Stimulated activated CD4-positive, alpha-beta T cell treated with anti-CD3 and anti-CD28 coated beads, Interleukin-12 subunit alpha, Interleukin-12 subunit beta, amount 100 ng/mL, for 24 hours (primary cell): ENCODE measurements around the gene WDR70.
"Not testable (repeated sequence)": the region's sequence is repeated elsewhere in the genome, so short reads cannot be mapped to it uniquely, and the experiment has no call there.

Experiments
- DNase-seq, 2 experiments: peaks; one replicate each; pipeline ENCODE4 v3.0.0-alpha.2; 2020; ENCODE audit warnings: low read depth in 2 of 2

WDR70 gene

DNA sequence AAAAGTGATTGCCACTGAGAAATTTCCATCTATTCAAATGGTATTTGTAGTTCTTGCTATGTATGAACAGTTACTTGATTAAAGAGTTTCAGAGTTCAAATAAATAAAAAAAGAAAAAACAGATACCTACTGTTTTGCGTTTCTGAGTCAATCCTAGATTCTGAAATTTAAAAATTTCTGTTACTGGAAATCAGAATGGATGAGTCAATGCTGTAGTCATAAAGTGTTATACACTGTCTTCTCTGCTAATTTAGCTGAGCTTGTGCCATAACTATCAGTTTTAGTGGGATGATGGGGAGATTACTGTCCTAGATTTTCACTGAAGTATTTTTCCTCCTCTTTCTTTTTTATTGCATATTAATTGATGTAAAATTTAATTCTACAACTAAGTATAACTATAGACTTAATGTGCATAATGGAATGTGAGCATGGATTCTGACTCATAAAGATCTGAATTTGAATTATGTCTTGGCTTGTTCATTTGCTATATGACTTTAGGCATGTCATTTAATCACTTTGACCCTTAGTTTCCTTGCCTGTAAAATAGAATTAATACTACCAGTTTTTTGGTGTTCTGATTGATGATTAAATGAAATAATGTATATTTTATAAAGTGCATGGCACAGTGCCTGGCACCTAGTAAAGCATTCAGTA is 75.4 kb downstream of the WDR70 start:
- not testable (repeated sequence) for DNase-seq

DNA sequence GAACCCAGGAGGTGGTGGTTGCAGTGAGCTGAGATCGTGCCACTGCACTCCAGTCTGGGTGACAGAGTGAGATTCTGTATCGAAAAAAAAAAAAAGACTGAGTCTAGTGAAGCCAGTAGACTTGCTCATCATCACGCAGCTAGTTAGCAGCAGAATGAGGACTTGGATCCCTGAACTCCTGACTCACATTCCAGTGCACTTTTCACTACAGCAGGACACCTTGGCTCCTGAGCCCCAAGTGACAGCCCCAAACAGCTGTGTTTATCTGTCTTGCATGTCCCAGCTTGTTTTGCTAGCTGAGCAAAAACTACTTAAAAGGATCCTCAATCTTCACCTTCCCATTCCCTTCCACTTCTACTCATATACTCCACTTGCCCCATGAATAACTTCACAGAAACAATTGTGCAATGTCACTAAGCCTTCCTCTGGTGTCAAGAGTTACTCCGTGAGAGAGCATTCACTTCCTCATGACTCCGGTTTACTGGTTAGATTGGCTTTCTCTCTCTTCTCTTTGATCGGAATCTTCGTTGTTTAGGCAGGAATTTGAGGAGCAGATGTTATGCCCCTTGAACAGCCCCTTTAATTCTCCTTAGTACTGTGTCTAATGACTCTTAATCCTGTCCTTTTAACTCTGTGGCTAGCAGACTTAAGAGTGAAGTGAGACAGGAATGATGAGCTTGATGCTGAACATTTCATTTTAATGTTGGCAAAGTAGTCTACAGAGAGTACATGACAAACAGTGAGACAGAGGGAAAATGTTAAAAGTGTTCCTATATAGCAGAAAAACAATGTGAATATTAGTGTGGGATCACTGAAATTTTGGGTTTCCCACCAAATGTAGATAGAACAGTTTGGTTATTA is 84.3 kb downstream of the WDR70 start:
- not testable (repeated sequence) for DNase-seq

DNA sequence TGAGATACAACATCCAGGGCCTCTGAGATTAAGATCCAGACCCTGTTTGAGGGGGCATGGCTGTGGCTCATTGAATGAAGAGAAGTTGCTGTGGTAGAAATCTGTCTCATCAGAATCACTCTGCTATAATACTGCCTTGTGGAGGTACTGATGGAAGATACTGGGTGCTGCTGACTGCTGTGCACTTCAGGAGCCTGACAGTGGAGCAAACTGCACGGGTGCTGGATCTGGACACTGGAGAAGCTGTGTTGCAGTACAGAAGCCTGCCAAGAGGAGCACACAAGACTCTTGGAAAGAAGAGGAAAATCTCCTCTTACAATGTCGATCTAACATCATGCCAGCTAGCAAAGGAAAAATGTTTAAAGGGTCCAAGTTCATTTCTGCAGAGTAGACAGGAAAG is 85.5 kb downstream of the WDR70 start:
- DNase-seq = not testable (repeated sequence)

DNA sequence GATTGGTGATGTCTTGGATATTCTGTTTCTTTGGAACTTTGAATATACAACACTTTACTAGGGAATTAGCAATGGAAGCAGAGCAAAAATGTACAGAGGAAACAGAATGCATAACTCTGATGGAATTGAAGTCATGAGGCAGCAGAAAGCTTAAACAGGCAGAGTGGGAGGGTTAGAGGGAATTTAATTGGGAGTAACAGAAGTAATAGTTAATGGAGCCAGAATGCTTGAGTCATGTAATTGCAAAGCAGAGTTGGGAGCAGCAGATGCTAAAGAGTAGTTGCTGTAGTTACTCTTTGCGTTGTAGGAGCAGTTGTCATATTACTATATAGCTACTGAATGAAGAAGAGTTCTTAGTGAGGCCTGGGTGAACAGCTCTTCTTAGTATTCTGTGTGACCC is 90.3 kb downstream of the WDR70 start:
- DNase-seq = not testable (repeated sequence)

DNA sequence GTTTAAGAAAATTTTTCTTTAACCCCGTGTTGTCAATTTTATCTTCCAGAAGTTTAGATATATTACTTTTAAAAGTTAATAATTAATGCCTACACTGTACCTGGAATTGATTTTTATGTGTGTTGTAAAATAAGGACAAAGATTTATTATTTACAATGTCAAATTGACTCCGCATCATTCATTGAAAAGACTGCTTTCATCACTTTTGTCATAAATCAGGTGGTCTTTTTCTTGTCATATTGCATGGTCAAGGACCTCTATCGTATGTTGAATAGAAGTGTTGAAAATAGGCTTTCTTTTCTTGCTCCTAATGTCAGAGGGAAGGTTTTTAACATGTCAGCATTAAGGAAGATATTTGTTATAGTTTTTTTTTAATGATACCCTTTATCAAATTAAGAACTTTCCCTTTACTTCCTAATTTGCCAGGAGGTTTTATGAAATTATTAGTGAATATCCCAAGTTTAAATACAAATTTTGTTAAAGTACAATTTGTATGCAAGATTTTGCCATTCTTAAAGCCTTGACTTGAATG is 92.6 kb downstream of the WDR70 start:
- DNase-seq = no peak

DNA sequence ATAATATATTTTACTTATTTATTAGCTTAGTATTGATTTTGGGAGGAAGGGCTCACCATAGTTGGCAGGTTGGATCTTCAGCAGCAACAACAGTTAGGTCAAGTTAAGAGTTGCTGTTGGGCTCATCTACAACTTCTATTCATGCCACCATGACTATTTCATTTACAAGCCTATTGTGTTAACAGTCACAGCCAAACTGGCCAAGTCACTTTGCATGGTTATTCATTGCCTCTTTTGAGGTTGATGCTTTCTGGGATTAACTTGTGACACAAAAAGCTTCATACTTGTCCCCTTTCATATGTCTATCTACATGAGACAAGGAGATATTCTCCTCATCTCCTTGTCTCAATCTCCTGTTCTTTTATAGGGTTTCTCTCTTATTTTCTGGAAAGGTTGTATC is 98.3 kb downstream of the WDR70 start:
- no peak for DNase-seq

DNA sequence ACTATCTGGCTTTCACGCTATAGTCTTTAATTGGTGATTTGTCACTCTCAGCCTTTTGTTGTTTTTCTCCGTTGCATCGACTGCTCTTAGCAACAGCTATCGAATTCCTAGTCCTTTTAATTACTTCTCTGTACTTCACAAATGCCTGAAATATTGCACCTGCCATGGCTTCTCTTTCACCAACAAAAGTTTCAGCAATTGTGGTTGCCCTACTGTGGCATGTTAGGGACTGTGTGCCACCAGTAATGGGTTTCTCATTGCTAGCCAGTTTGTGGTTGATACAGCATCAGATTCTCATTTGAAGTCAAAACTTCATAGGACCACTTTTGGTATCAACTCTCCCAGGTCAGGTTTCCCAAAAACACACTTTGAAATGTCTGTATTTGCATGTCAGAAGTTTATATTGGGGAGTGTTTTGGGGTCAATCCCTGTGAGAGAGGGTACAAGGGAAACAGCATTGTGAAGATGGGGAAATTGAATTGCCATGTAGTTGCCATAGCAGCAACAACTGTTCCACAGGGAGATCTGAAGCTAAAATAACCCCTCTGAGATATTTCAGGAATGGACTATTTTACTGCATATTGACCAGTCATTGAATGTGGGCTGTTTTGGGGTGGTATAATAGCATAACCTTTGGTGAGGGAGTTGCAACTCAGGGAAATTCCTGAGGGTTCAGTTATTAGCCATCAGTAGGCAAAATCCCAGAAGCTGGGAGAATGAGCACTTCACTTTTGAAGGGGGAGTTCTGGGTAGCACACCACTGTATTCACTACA is 99.2 kb downstream of the WDR70 start:
- no peak for DNase-seq

DNA sequence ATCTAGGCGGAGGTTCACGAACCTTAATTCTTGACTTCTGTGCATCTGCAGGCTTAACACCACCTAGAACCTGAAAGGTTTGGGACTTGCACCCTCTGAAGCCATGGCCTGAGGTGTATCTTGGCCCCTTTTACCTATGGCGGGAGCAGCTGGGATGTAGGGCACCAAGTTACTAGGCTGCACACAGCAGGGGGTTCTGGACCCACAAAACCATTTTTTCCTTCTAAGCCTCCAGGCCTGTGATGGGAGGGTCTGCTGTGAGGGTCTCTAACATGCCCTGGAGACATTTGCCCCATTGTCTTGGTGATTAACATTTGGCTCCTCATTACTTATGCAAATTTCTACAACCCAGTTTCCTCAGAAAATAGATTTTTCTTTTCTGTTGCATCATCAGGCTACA is 102.3 kb downstream of the WDR70 start:
- DNase-seq = not testable (repeated sequence)

DNA sequence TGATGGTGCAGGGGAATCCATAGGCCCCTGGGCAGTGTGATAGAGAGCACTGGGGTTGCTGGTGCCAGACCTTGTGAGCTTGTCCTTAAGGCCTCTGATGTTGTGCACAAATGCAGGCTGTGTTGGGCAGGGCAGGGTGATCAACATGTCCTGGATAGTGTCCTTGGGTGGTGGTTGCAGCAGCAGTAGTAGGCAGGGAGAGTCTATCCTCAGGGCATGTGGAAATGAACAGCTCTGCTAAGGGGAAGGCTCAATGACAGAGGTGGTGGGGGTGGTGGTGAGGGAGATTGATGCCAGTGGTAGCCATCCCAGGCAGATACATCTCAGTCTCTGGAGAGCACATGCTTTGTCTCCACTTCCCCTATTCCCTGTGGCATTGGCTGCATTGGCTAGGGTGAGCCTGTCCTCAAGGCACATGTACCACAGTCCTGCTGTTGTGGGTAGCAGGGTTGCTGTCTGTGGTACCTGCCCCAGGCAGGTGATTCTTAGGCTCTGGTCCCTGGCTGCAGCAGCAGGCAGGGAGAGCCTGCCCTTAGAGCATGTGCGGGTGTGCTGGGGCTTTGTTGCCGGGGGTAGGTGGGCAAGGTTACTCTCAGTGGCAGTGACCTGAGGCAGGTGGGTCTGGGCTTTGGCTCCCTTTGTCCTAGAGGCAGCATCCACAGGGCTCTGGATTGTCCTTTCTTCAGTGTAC is 111.1 kb downstream of the WDR70 start:
- no peak for DNase-seq

DNA sequence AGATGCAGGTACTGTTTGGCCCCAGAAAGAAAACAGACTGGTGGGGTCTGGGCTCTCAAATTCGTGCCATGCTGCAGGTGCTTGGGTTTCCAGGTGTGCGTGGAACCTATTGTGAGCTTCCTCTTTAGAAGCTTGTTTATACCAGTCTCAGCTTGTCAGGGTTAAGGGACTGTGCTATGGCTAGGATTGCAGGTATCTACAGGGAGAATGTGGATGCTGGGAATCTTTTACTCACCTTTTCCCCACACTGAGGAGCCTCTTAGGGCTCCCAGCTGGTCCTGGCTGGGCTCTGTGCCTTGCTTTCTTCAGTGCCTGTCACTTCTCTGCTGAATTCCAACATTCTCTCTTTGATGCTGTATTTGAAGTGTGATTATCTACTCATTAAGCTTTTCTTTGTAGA is 111.8 kb downstream of the WDR70 start:
- DNase-seq = no peak

DNA sequence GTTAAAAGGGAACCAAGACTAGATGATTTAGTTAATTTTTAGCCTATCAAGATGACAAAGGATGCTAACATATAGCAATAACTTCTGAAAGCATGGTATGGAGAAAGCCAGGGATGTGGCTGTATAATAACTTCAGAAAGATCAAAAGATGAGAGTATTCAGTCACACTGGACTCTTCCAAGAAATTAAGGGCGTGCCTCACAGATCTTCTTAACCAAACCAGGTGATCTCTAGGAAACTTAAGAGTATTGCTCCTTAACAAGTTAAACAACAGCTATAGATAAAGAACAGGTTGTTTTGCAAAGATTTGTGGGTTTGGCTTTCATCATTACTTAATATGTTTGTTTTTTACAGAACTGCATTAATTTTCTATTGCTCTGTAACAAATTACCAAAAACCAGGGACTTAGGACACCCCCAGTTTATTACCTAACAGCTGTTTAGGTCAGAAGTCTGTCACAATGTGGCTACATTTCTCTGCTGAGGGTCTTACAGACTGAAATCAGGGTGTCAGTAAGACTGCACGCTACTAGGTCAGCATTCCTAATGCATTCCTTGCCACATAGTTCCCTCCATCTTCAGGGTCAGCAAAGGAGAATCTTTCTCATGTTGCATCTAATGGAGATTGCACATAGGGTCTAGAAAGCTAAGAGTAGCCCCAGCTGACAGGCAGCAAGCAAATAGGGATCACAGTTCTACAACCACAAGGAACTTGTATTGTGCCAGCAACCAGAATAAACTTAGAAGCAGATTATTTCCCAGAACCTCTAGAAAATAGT is 113.8 kb downstream of the WDR70 start:
- no peak for DNase-seq

DNA sequence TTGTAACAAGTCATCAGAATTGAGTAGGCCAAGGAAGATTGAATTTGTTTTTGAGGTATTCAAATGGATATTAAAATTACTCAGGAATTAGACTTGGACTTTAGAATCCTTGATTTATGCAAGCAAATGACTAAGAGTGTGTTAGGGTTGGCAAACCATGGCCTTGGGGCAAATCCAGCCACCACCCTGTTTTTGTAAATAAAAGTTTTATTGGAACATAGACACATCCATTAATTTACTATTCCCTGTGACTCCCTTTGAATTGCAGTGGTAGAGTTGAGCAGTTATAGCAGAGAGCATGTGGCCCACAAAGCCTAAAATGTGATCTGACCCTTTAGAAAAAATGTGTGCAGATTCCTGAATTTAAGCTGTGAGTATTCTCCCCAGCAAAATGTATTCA is 115.6 kb downstream of the WDR70 start:
- no peak for DNase-seq

DNA sequence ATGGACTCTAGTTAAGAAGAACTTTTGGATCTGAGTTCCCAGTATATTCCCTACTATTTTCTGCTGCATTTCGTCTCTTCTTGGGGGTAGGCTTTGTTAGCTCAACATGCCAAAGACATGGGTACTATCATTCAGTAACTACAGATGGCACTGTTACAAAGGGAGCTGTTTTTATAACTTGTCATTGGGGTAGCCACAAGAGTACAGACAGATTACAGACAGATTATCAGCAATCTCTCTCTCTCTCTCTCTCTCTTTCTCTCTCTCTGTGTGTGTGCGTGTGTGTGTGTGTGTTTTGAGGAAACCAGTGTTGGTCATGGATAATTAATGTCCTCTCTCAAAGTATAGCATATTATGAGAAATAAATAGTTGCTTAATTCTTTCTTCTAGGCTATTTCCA is 116.1 kb downstream of the WDR70 start:
- no peak for DNase-seq

DNA sequence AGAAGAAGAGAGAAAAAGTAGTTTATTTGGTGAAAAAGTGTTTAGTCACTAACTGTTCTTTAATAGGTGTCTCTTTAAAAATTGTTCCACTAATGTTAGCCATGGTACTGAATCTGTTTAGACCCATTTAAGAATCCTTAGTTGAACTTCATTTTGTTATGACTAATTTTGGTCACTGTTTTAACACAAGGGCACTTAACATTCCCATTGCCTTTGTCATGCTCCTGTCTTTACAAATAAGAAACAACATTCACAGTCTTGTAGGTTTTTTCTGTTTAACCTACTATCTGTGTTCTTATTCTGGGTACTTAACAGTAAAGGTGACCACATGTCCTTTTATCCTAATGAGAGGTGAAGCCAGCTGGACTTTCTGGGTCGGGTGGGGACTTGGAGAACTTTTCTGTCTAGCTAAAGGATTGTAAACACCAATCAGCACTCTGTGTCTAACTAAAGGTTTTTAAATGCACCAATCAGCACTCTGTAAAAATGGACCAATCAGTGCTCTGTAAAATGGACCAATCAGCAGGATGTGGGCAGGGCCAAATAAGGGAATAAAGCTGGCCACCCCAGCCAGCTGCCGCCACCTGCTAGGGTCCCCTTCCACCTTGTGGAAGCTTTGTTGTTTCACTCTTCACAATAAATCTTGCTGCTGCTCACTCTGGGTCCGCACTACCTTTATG is 116.7 kb downstream of the WDR70 start:
- DNase-seq = no peak

DNA sequence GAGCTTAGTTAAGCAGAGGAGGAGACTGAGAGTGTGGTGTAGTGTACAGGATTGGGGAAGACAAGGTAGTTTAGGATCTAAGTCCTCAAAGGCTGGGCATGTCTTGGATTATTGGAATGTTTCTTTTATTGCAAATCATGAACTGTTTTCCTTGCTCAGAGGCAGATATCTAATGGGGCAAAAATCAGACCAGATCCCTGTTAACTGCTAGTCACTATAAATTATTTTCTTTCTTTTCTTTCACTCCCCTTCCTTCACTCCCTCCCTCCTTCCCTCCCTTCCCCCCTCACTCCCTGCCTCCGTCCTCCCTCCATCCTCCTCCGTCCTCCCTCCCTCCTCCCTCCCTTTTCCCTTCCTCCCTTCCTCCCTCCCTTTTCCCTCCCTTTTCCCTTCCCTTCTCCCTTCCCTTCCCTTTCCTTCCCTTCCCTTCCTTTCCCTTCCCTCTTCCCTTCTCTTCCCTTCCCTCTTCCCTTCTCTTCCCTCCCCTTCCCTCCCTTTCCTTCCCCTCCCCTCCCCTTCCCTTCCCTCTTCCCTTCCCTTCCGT is 117.9 kb downstream of the WDR70 start:
- no peak for DNase-seq

DNA sequence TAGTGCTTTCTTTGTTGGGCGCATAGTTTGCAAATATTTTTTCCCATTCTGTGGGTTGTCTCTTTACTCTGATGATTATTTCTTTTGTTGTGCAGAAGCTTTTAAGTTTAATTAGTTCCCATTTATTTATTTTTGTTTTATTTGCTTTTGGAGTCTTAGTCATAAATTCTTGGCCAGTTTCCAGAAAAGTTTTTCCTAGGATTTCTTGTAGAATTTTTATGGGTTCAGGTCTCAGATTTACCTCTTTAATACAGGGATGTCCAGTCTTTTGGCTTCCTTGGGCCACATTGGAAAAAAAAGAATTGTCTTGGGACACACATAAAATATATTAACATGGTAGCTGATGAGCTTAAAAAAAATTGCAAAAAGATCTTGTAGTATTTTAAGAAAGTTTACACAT is 122.0 kb downstream of the WDR70 start:
- DNase-seq = no peak

DNA sequence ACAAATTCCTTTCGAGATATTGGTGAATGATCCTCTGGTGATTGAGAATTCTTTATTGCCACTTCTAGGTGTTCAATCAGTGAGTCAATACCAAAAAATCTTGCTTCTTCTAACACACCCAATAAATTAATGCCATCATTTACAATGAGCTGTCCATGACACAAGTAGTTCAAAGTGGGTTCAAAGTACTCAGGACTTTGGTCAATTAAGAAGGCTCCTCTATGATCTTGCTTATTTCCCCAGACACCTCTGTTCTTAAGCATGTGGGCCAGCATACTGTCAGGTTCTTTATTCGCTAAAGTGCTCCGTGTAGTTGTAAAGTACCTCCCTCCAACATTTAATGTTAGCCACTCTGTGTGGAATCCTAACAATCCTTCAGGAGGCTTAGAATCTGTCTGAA is 127.1 kb downstream of the WDR70 start:
- no peak for DNase-seq

DNA sequence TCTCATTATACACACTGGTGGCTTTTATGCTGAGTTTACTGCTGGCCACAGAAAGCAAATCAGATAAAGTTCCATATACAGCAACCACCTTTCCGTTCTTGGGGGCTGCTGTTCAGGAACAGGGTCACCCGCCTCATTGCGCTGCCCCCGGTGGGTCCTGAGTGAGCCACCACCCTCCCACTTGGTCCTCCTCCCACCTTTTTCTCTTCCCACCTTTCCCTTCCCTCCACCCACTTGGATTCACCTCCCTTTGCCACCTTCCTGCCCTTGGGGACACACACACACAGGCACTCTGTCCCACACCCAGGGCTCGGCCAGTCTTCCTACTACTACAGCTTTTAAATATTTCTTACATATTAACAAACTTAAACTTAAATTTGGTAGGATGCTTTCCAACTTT is 127.6 kb downstream of the WDR70 start:
- DNase-seq = no peak

DNA sequence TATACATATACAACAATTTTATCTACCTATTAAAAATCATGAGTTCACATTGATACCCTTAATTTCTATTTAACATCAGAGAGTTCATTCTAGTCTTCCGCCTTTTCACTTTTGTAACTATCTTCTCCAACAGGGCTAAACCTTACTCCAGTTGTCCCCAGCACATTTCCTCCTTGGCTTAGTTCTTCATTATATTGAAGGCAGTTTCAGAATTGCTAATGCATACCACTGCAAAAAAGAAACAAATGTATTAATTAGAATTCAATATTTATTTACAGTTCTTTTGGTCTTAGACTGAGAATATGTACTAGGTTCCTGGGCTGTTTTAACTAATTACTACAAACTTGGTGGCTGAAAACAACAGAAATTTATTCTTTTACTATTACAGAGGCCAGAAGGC is 132.5 kb downstream of the WDR70 start:
- no peak for DNase-seq

DNA sequence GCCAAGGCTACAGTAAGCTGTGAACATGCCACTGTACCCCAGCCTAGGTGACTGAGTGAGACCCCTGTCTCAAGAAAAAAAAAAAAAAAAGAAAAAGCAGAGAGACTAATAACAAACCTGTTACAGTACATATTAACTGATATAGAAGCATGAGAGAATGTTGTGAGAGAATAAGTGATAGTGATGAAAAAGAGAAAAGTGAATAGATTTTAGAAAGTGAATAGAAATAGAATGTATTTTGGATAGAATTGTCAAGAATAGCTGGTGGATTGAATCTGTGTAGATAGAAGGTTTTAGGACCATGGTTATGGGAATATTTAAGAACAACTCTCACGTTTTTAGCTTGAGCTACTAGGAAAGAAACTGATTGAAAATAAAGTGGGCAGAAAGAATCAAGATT is 135.8 kb downstream of the WDR70 start:
- no peak for DNase-seq
